HG03439 (cell line): Measurements from ENCODE around the gene HPCAL4.

ENCODE experiments used
- ATAC-seq: cut with Tn5 transposase; IDR thresholded peaks from one replicate; pipeline ENCODE4 v1.9.1; 2021; ENCODE audit warnings: mild to moderate bottlenecking, moderate library complexity; ENCODE audit not compliant: unreplicated experiment

Gene HPCAL4

GRCh38 chr1:39652554-39652953, 38.7 kb downstream of the HPCAL4 start:
- ATAC-seq, result no peak

- ATAC-seq, result no peak
Measured at GRCh38 chr1:39652105-39652504, 39.1 kb downstream of the HPCAL4 start.

GRCh38 chr1:39650431-39650830, 40.8 kb downstream of the HPCAL4 start:
- no peak for ATAC-seq

GRCh38 chr1:39649636-39650185, 41.5 kb downstream of the HPCAL4 start:
- no peak for ATAC-seq

GRCh38 chr1:39648496-39648895, 42.7 kb downstream of the HPCAL4 start:
- no peak for ATAC-seq

GRCh38 chr1:39647247-39647646, 44.0 kb downstream of the HPCAL4 start:
- ATAC-seq, result no peak

- ATAC-seq, result no peak
Measured at GRCh38 chr1:39646232-39647081, 44.8 kb downstream of the HPCAL4 start.

GRCh38 chr1:39645411-39646043, 45.7 kb downstream of the HPCAL4 start:
- ATAC-seq, result no peak

- ATAC-seq, result no peak
Measured at GRCh38 chr1:39643705-39644104, 47.5 kb downstream of the HPCAL4 start.

GRCh38 chr1:39642796-39643195, 48.4 kb downstream of the HPCAL4 start:
- no peak for ATAC-seq

GRCh38 chr1:39640861-39641260, 50.4 kb downstream of the HPCAL4 start:
- no peak for ATAC-seq

GRCh38 chr1:39639305-39640130, 51.7 kb downstream of the HPCAL4 start, which contains the start of gene HEYL:
Gene HEYL (minus strand): TSS chr1:39639643. CDS start chr1:39639625, 18 bp downstream.
- no peak for ATAC-seq

- ATAC-seq, result no peak
Measured at GRCh38 chr1:39638965-39639304, 52.3 kb downstream of the HPCAL4 start.

GRCh38 chr1:39637361-39637760, 53.9 kb downstream of the HPCAL4 start:
- ATAC-seq, result no peak

- ATAC-seq, result no peak
Measured at GRCh38 chr1:39635871-39636210, 55.4 kb downstream of the HPCAL4 start.

GRCh38 chr1:39635205-39635870, 55.9 kb downstream of the HPCAL4 start:
- no peak for ATAC-seq

GRCh38 chr1:39633422-39633821, 57.8 kb downstream of the HPCAL4 start:
- no peak for ATAC-seq

- ATAC-seq, result no peak
Measured at GRCh38 chr1:39632682-39633417, 58.4 kb downstream of the HPCAL4 start.

- ATAC-seq, result no peak
Measured at GRCh38 chr1:39632323-39632681, 58.9 kb downstream of the HPCAL4 start.
